ENCODE results near the gene PBX3. TPM values are rescaled to one million over a fixed set of nuclear protein-coding genes. Genes with fewer than 3 reads are reported as not detected.

The PBX3 gene
- total and polyA plus RNA-seq, 9 donors, result 9.1 to 18.5 (median 11.4) TPM

DNA sequence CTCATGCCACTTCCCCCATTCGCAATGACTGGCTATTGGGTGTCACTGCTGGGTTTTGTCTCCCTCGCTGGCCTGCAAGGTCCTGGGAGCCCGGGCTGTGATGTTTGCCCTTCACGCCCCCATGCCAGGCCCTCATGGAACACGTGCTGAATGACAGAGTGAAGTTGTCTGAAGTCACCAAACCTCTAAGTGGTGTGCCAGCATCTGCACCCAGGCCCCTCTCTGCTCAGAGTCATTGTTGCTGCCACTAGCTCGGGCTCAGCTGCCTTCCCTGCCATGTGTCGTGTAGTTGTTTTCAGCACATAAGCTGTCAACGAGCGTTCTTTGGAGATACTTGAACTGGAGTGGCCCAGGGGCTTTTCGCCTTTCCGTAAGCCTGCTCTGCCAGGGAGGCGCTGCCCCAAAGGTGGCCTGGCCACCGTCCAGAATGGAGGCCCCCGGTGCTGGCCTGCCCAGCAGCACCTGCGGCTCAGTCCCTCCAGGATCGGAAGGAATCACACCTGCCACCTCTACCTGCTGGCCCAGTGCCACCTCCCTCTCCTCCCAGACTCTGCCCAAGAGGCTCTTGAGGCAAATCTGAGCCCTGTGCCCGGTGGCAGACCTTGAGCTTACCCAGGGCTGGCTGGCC lies 250.1 kb downstream of the PBX3 start:
- WGBS (ENCODE audit: insufficient coverage), result 59% methylated on average over 15 of the region's 17 CpGs
- peaks cover 7% of the 10 kb centered on the region for H3K27me3 ChIP-seq (ENCODE audit: control insufficient read depth, insufficient read depth, low read length)
- no peaks in the 10 kb centered on the region for H3K4me1 ChIP-seq (ENCODE audit: control insufficient read depth, insufficient read depth, low read length)
- no peaks in the 10 kb centered on the region for H3K36me3 ChIP-seq (ENCODE audit: control insufficient read depth, insufficient read depth, low read length)
- DNase-seq, result no peak
- H3K27ac ChIP-seq (ENCODE audit: low read length), result no peak overlapping the region
- no peaks in the 10 kb centered on the region for H3K9me3 ChIP-seq (replicated peaks; ENCODE audit: control insufficient read depth, low read depth, low read length)
- H3K4me3 ChIP-seq (ENCODE audit: low read length), result no peak overlapping the region

DNA sequence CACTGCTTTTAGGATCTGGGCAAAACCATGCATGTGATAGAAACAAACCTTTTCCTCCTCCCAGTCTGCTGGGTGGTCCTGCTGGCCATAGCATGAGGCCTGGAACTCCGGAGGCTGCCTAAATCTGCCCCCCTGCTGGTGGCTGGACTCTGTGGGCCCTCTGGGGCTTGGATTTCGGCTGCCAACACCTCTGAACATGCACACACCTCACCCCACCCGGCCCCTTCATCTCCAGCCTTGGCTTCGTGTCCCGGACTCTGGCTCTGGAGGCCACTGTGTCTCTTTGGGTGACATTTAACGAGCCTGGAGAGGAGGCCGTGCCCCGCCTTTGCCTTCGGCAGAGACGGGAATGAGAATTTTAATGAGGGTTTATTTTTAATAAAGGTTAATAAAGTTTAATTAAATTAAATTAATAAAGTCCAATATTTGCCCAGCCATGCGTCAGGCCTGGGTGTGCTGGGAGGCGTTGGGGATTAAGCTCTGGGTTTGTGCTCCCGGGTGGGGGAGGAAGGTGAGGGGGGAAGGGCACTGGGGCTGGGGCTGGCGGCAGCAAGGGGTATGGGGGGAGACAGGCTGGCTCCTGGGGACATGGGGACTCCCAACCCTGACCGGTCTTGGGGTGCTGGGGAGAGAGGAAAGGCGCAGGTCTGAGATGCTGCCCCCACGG lies 251.8 kb downstream of the PBX3 start:
- no peak for DNase-seq
- Histone ChIP-seq H3K4me3 (ENCODE audit: low read length) (no peak overlapping the region), H3K36me3 (ENCODE audit: control insufficient read depth, insufficient read depth, low read length) (no peaks in the 10 kb centered on the region), H3K9me3 (replicated peaks; ENCODE audit: control insufficient read depth, low read depth, low read length) (no peaks in the 10 kb centered on the region), H3K4me1 (ENCODE audit: control insufficient read depth, insufficient read depth, low read length) (no peaks in the 10 kb centered on the region), H3K27ac (ENCODE audit: low read length) (no peak overlapping the region), H3K27me3 (ENCODE audit: control insufficient read depth, insufficient read depth, low read length) (peaks cover 7% of the 10 kb centered on the region)
- WGBS (ENCODE audit: insufficient coverage), result 50% methylated on average over 5 of the region's 17 CpGs

DNA sequence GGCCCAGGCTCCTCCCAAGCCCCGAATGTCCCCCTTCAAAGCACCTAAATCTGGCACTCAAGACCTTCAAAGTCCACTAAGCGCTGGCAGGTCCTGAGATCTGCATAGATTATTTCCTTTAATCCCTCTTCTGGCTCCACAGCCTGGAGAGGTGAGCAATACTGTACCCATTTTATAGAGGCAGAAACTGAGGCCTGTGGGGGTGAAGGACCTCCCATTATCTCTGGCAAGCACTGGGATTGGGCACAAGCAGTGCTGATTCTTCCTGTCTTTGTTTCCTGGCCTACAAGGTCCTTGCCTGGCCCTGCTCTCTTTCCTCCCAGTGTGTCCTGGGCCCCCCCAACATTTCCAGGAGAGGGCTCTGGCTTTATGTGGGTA lies 252.3 kb downstream of the PBX3 start:
- WGBS (ENCODE audit: insufficient coverage), result no CpG with 5 or more reads among the region's 2 CpGs
- Histone ChIP-seq H3K9me3 (replicated peaks; ENCODE audit: control insufficient read depth, low read depth, low read length) (no peaks in the 10 kb centered on the region), H3K27ac (ENCODE audit: low read length) (no peak overlapping the region), H3K4me1 (ENCODE audit: control insufficient read depth, insufficient read depth, low read length) (no peaks in the 10 kb centered on the region), H3K4me3 (ENCODE audit: low read length) (no peak overlapping the region), H3K36me3 (ENCODE audit: control insufficient read depth, insufficient read depth, low read length) (no peaks in the 10 kb centered on the region), H3K27me3 (ENCODE audit: control insufficient read depth, insufficient read depth, low read length) (peaks cover 7% of the 10 kb centered on the region)
- DNase-seq, result no peak

DNA sequence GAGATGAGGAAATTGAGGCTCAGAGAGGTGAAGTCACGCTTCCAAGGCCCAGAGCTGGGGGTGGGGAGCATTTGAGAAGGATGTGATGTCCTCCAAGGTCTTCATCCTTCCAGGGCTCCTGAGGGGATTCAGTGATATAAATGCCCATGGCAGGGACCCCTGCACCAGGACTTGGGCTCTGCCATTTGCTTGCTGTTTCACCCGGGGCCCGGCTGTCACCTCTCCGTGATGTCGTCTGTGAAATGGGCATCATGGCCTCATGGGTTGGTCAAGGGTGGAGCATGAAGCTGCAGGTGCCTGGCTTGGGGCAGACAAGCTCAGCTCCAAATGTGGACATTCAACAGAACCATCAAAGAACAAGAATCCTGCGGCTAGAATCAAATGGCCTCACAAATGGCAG lies 253.1 kb downstream of the PBX3 start:
- H3K27ac ChIP-seq (ENCODE audit: low read length), result no peak overlapping the region
- no peak for DNase-seq
- WGBS (ENCODE audit: insufficient coverage), result 86% methylated on average over 2 of the region's 6 CpGs
- no peak overlapping the region for H3K4me3 ChIP-seq (ENCODE audit: low read length)
- H3K36me3 ChIP-seq (ENCODE audit: control insufficient read depth, insufficient read depth, low read length), result no peaks in the 10 kb centered on the region
- no peaks in the 10 kb centered on the region for H3K4me1 ChIP-seq (ENCODE audit: control insufficient read depth, insufficient read depth, low read length)
- H3K27me3 ChIP-seq (ENCODE audit: control insufficient read depth, insufficient read depth, low read length), result peaks cover 7% of the 10 kb centered on the region
- H3K9me3 ChIP-seq (replicated peaks; ENCODE audit: control insufficient read depth, low read depth, low read length), result no peaks in the 10 kb centered on the region

DNA sequence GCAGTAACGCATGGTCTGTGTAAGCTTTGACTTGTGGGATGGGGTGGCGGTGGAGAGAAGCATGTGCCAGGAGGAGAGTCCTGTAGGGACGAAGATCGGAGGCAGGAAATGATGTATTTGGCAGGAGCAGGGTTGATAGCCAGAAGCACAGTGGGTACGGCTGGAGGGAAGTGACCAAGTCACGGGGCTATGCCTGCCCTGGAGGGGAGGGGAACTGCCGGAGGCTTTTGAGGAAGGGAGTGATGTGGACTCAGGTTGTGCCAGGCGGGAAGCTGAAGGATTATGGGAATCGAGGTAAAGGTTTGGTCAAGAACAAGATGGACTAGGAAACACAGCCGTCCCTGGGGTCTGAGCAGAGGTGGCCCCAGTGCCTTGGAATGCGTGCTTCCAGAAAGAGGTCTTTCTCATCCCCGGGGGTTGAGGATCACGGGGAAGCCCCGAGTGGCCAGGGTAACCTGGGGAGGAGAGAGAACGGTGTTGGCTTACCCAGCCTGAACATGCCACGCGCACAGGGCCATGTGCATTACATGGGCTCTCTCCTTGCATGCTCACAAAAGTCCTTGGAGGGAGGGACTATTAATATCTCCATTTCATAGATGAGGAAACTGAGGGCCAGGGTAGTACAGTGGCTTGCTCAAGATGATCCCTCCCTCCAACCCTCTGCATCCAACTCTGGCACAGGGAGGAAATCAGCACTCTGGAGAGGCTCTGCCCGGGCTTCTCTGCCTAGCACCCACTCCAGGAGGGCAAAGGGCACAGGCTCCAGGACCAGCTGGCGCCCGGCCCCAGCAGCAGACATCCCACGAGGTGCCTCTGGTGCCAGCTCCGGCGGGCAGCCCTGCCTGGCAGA lies 253.8 kb downstream of the PBX3 start:
- Histone ChIP-seq H3K27me3 (ENCODE audit: control insufficient read depth, insufficient read depth, low read length) (peaks cover 7% of the 10 kb centered on the region), H3K27ac (ENCODE audit: low read length) (no peak overlapping the region), H3K36me3 (ENCODE audit: control insufficient read depth, insufficient read depth, low read length) (no peaks in the 10 kb centered on the region), H3K9me3 (replicated peaks; ENCODE audit: control insufficient read depth, low read depth, low read length) (no peaks in the 10 kb centered on the region), H3K4me3 (ENCODE audit: low read length) (no peak overlapping the region), H3K4me1 (ENCODE audit: control insufficient read depth, insufficient read depth, low read length) (no peaks in the 10 kb centered on the region)
- WGBS (ENCODE audit: insufficient coverage), result 71% methylated on average over 16 of the region's 23 CpGs
- no peak for DNase-seq

DNA sequence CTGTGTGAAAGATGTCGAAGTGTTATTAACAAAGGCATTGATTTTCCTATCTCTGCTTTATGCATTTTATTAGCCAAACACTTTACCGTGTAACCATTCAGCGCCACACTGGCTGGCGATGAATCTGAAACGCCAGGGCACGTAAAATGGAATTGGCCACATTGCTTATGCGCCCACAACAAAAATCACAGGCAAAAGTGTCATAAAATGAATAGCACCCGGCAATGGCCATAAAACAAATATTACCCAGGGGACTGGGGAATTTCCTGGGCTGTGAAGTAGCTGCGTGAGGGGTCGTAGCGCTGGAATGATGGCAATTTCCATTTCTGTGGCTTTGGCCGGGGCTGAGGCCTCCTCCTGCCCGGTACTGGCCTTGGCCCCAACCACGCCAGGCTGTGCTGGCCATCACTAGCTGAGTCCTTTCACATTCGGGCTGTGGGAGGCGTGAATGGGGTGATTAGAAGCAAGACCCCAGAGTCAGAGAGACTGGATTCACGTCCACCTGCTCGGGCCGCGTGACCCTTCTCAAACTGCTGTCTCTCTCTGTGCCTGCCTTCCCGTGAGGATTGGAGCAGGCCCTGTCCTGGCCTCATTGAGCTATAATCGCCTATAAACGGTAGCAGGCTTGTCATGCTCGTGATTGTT lies 254.5 kb downstream of the PBX3 start:
- Histone ChIP-seq H3K4me3 (ENCODE audit: low read length) (no peak overlapping the region), H3K27me3 (ENCODE audit: control insufficient read depth, insufficient read depth, low read length) (peaks cover 7% of the 10 kb centered on the region), H3K4me1 (ENCODE audit: control insufficient read depth, insufficient read depth, low read length) (no peaks in the 10 kb centered on the region), H3K36me3 (ENCODE audit: control insufficient read depth, insufficient read depth, low read length) (no peaks in the 10 kb centered on the region), H3K27ac (ENCODE audit: low read length) (no peak overlapping the region), H3K9me3 (replicated peaks; ENCODE audit: control insufficient read depth, low read depth, low read length) (no peaks in the 10 kb centered on the region)
- DNase-seq, result no peak
- WGBS (ENCODE audit: insufficient coverage), result 53% methylated on average over 20 of the region's 24 CpGs

- no peaks in the 10 kb centered on the region for H3K4me1 ChIP-seq (ENCODE audit: control insufficient read depth, insufficient read depth, low read length)
- peaks cover 3% of the 10 kb centered on the region for H3K9me3 ChIP-seq (replicated peaks; ENCODE audit: control insufficient read depth, low read depth, low read length)
- DNase-seq, result no peak
- no peaks in the 10 kb centered on the region for H3K36me3 ChIP-seq (ENCODE audit: control insufficient read depth, insufficient read depth, low read length)
- peaks cover 7% of the 10 kb centered on the region for H3K27me3 ChIP-seq (ENCODE audit: control insufficient read depth, insufficient read depth, low read length)
- 84% methylated on average over 15 of the region's 21 CpGs for WGBS (ENCODE audit: insufficient coverage)
- H3K27ac ChIP-seq (ENCODE audit: low read length), result no peak overlapping the region
- no peak overlapping the region for H3K4me3 ChIP-seq (ENCODE audit: low read length)
Observed at GRCh38 chr9:126002476-126003350, 255.5 kb downstream of the PBX3 start.

DNA sequence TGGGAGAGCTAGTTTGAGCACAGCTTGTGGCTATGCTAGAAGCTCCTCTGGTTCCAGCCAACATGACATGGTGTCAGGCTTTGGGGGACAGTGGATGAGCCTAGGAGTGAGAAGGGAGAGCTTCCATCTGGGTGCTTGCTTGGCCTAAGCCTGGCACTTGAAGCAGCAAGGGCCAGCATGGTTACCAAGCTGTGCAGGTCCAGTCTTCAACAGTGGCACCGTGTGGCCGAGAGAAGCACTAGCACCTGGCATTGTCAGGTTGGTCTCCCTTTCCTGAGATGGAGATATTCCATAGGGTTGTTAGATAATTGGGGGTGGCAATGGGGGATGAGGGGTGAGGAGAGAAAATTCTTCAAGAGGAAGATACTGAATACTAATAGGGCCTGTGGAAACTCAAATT lies 261.9 kb downstream of the PBX3 start:
- 100% methylated on average over 2 of the region's 2 CpGs for WGBS (ENCODE audit: insufficient coverage)
- Histone ChIP-seq H3K27me3 (ENCODE audit: control insufficient read depth, insufficient read depth, low read length) (no peaks in the 10 kb centered on the region), H3K27ac (ENCODE audit: low read length) (no peak overlapping the region), H3K4me1 (ENCODE audit: control insufficient read depth, insufficient read depth, low read length) (no peaks in the 10 kb centered on the region), H3K36me3 (ENCODE audit: control insufficient read depth, insufficient read depth, low read length) (no peaks in the 10 kb centered on the region), H3K9me3 (replicated peaks; ENCODE audit: control insufficient read depth, low read depth, low read length) (peaks cover 17% of the 10 kb centered on the region), H3K4me3 (ENCODE audit: low read length) (no peak overlapping the region)
- DNase-seq, result no peak

- Histone ChIP-seq H3K36me3 (ENCODE audit: control insufficient read depth, insufficient read depth, low read length) (no peaks in the 10 kb centered on the region), H3K4me3 (ENCODE audit: low read length) (no peak overlapping the region), H3K27ac (ENCODE audit: low read length) (no peak overlapping the region), H3K9me3 (replicated peaks; ENCODE audit: control insufficient read depth, low read depth, low read length) (no peaks in the 10 kb centered on the region), H3K4me1 (ENCODE audit: control insufficient read depth, insufficient read depth, low read length) (no peaks in the 10 kb centered on the region), H3K27me3 (ENCODE audit: control insufficient read depth, insufficient read depth, low read length) (no peaks in the 10 kb centered on the region)
- WGBS (ENCODE audit: insufficient coverage), result 52% methylated on average over 8 of the region's 12 CpGs
- no peak for DNase-seq
Observed at GRCh38 chr9:126014726-126015125, 267.6 kb downstream of the PBX3 start.
